GM15510 (cell line): ENCODE data around the gene IRF3.

ENCODE experiments used
- POLR2A ChIP-seq: IDR thresholded peaks from 3 replicates; pipeline ENCODE4 v1.6.1; 2011; ENCODE audit warnings: borderline replicate concordance; ENCODE audit not compliant: insufficient read length; ENCODE audit errors: extremely low read depth

IRF3 gene

GRCh38 chr19:49690079-49690655, 24.5 kb upstream of the IRF3 start:
- TF ChIP-seq POLR2A = no peak

GRCh38 chr19:49689133-49690078, 23.7 kb upstream of the IRF3 start, which contains the start of gene ADM5:
ADM5 (plus strand) TSS chr19:49689594; CDS start chr19:49689838, 244 bp downstream.
- TF ChIP-seq POLR2A = no peak

GRCh38 chr19:49688531-49689132, 23.0 kb upstream of the IRF3 start:
- TF ChIP-seq POLR2A = no peak

- TF ChIP-seq POLR2A = no peak
Observed at GRCh38 chr19:49687566-49688316, 22.1 kb upstream of the IRF3 start.

GRCh38 chr19:49687150-49687549, 21.5 kb upstream of the IRF3 start:
- TF ChIP-seq POLR2A = no peak

- TF ChIP-seq POLR2A = no peak
Observed at GRCh38 chr19:49686503-49687088, 20.9 kb upstream of the IRF3 start.

- peak; percentile 14 for TF ChIP-seq POLR2A
Observed at GRCh38 chr19:49685845-49686332, 20.2 kb upstream of the IRF3 start.

- TF ChIP-seq POLR2A = no peak
Observed at GRCh38 chr19:49684983-49685553, 19.4 kb upstream of the IRF3 start.

GRCh38 chr19:49684251-49684982, 18.8 kb upstream of the IRF3 start:
- TF ChIP-seq POLR2A = peak; percentile 16

GRCh38 chr19:49683814-49684250, 18.2 kb upstream of the IRF3 start:
- TF ChIP-seq POLR2A = peak; percentile 10

GRCh38 chr19:49682274-49682673, 16.6 kb upstream of the IRF3 start:
- TF ChIP-seq POLR2A = no peak

GRCh38 chr19:49681830-49682229, 16.2 kb upstream of the IRF3 start:
- no peak for TF ChIP-seq POLR2A

GRCh38 chr19:49680421-49681351, 15.0 kb upstream of the IRF3 start:
- TF ChIP-seq POLR2A = no peak
